Activated effector memory CD4-positive, alpha-beta T cell treated with Interleukin-2 at 50 U/mL for 16 hours (primary cell): ENCODE results near the gene ARVCF.

Experiments used
- DNase-seq: peaks from one replicate; pipeline ENCODE4 v3.0.0-alpha.2; 2020

The ARVCF gene

GRCh38 chr22:20014526-20015186 is 2.0 kb downstream of the ARVCF start:
- DNase-seq, result no peak

DNA sequence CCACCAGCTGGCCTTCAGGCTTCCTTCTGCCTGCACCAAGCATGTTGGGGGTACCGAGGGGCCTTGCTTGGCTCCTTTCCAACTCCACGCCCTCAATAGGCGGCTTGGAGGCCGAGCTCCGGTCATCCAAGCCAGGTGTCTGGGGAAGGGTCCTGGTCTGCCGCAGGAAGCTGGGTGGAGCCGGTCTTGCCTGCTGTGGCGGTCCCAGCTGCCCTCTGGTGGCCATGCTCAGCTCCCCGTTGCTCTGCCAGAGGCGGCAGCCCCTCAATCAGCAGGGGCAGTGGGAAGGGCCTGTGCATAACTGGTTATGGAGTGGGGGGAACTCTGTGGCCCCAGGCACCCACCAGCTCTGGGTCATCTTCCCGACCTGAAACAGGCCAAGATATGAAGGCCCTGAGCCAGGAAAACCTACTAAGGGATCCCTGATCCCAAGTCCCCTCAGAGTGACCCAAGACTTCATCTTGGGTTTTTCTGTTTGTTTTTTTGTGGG is 3.2 kb downstream of the ARVCF start:
- DNase-seq, result no peak

- no peak for DNase-seq
These were observed 3.8 kb downstream of the ARVCF start for GRCh38 chr22:20012741-20013331.

DNA sequence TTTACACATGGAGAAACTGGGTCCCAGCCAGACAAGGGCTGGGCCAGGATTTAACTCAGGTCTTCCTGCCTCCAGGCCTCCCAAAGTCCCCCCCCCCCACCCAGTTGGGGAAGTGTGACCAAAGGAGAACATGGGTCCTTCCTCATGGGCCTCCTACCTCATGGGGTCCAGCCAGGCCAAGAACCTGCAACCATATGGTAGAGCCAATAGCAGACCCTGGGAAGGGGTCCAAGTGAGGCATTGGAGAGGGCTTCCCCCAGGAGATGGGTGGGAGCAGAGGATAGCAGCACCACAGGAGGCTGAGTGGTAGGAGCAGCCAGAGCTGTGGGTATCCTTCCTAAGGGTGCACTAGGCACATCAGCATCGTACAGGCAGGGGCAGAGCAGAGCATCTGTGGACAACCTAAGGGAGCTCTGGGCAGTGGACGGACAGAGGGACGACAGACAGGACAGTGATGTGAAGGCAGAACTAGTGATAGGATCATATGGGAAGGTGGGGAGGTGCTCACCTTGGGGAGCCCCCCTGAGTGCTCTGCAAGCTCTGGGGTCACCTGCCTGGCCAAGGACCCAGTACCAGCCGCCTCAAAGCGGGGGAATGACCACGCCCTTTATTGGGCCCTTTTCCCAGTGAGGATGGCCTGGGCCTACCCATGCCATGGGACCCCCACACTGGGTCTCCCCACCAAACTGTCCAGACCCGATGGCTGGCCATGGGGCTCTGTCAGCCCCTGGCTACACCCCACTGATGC is 4.5 kb downstream of the ARVCF start:
- DNase-seq, result no peak

DNA sequence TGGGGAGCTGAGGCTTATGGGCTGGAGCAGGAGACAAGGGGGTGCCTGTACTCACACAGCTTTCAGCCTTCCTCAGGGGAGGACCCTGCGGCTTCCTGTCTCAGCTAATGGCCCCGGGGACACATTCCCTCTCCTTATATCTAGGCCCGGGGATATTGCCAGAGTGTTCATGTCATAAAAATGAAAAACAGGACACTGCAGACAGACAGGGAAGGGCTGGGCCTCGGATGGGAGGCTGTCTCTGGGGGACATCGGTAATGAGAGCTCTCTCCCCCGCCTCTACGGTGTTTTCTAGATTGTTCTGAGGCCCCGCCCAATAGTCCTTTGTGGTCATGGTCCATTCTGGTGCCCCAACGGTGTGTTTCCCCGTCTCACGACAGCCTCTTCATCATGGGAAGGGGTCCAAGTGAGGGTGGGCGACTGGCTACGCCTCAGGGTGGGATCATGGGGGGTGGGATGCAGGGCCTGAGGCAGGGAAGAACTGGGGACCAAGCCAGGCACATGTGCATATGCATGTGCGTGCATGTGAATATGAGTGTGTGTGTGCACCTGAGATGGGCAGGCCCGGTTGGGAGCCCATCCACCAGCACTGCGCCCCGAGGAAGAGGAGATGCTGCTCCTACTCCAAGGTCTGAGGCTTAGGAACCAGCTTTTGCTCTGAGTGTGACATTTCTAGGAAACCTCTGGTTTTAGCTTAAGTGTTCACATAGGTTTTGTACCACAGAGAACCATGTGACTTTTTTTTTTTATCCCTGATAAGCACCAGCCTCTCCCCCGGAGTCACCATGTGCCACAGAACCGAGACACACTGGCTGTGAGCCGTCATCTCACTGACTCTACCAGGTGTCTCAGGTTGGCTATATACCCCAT is 5.3 kb downstream of the ARVCF start:
- no peak for DNase-seq

- no peak for DNase-seq
These were observed 6.1 kb downstream of the ARVCF start for GRCh38 chr22:20010307-20011122.

DNA sequence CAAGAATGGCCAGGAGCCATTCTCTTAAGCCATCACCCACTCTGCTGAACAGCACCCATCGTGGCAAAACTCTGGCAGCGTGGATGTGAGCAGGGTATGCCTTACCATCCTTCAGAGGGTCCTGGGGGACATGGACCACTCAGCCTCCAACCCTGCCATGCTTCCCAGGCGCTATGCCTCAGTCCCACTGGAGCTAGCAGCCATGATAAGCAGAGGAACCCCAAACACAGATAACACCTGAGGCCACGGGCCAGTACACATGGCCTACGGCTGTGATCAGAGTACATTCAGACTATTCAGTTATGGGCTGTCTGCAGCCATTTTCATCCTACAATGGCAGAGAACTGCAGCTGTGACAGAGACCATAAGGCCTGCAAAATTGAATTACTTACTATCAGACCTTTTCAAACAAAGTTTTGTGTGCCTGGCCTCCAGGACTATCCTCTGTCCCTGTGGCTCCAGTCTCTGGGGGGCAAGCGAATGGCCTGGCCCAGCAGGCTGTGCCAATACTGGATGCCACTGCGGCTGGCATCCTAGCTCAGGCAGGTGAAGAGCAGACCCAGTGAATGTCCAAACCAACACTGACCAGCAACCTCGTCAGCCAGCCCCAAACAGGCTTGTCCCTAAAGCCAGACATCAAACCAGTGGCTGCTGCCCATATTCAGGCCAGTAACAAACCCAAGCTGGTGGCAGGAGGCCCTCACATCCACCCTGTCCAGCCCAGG is 6.9 kb downstream of the ARVCF start:
- no peak for DNase-seq

GRCh38 chr22:20009018-20009491 is 7.6 kb downstream of the ARVCF start:
- no peak for DNase-seq

DNA sequence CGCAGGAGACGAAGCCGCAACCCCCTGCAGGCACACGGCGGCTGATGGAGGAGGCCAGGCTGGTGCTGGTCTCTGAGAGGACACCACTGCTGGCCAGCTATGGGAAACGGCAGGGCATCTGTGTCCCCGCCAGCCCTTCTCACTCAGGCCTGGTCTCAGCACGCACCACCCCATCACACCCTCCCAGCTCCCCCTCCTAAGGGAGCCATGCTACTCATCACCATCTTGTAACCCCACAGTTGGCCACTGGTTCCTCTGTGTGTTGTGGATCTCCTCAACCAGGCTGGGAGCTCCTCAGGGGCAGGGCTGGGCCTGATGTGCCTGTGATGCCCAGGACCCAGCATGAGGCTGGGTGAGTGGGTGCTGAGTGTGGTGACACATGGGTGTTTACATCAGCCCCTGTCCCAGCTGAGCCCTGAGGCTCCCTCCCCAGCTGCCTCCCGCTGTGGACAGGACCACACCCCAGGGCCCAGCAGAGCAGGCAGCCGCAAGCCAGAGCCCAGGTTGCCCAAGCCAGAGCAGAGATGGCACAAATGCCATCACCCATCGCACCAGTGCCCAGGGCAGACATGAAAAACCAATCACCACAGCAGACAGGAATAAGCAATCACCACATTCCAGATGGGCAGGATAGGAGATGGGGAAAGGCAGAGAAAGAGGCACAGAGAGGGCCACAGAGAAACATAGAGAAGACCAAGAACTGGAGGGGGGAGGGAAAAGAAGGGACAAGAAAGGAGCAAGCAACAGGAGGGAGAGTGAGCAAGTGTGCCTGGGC is 8.2 kb downstream of the ARVCF start:
- no peak for DNase-seq

DNA sequence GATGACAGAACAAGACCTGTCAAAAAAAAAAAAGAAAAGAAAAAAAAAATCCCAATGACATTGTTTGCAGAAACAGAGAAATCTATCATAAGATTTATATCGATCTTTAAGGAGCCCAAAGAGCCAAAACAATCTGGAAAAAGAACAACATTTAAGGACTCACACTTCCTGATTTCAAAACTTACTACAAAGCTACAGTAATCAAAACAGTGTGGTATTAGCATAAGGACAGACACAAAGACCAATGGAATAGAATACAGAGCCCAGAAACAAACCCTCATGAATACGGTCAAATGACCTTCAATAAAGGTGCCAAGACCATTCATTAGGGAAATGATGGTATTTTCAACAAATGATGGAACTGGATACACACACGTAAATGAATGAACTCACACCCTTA is 12.2 kb downstream of the ARVCF start:
- no peak for DNase-seq

DNA sequence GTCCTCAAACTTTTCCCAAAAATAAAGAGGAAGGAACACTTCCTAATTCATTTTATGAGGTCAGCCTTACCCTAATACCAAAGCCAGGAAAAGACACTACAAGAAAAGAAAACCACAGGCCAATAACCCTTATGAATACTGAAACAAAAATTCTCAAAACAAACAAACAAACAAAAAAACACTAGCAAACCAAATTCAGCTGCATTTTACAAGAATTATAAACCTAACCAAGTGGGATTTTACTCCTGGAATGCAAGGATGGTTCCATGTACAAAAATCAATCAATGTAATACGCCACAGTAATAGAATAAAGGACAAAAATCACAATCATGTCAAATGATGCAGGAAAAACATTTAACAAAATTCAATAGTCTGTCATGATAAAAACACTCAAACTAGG is 13.3 kb downstream of the ARVCF start:
- no peak for DNase-seq

DNA sequence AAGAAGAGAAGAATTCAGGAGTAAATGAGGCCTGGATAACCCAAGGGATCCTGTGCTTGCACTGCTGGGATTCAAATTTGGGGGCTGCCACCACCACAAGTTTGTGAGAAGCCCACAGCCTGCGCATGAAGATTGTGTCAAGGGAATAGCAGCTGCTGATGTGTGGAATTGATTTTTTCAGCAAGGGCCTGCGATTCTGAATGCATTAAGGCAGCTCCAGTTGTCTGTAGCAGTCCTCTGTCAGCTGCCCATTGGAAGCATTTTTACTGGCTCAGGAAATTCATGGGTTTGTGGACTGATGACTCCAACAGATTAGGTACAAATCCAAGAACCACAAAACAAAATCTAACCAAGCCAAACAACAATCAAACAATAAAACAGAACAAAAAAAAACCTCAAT is 14.0 kb downstream of the ARVCF start:
- no peak for DNase-seq

DNA sequence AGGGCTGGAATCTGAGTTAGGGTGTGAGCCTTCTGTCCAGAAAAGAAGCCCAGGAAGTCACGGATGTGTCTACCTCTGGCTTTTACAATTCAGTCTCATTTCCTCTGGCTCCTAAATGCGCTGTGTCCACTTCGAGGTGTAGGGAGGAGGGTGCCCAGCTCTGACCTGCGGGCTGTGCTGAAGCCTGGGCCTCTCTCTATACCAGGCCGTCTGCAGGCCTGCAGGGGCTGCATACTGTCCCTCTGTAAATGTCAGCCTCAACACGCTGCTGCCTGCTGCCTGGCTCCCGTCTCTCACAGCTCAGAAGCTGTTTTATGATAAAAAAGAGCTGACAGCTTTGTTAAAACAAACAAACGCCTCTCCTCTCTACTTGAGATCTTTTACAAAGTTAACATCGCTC is 14.5 kb downstream of the ARVCF start:
- DNase-seq, result no peak

GRCh38 chr22:20001082-20001638 is 15.5 kb downstream of the ARVCF start:
- no peak for DNase-seq

DNA sequence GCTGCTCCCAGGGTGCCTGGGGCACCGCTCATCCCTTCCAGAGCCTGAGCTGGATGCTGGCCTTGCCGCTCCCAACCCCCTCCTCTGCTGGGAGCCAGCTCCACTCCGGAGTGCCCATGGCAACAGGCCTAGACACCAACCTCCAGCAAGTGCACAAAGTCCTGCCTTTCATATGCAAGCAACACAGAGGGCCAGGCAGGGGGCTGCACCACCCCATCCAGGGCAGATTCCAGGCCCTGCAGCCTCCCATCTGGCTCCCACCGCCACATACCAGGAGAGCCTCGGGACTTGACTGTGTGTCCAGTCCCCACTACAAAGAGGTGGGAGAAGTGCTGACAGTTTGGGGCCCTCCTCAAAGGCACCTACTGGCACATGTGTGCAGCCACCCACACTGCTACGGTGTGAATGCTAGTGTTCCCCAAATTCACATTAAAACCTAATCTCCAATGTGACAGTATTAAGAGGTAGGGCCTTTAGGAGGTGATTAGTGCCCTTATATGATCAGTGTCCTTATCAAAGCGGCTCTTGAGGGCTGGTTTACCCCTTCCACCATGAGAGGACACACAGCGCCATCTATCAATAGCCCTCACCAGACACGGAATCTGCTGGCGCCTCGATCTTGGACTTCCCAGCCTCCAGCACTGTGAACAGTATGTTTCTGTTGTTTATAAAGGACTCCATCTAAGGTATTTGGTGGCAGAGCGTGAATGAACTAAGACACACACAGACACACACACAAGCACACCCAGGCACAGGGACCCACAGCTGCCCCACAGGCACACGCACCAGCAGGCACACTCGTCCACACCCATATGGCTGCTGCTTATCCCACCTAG is 16.2 kb downstream of the ARVCF start:
- no peak for DNase-seq

DNA sequence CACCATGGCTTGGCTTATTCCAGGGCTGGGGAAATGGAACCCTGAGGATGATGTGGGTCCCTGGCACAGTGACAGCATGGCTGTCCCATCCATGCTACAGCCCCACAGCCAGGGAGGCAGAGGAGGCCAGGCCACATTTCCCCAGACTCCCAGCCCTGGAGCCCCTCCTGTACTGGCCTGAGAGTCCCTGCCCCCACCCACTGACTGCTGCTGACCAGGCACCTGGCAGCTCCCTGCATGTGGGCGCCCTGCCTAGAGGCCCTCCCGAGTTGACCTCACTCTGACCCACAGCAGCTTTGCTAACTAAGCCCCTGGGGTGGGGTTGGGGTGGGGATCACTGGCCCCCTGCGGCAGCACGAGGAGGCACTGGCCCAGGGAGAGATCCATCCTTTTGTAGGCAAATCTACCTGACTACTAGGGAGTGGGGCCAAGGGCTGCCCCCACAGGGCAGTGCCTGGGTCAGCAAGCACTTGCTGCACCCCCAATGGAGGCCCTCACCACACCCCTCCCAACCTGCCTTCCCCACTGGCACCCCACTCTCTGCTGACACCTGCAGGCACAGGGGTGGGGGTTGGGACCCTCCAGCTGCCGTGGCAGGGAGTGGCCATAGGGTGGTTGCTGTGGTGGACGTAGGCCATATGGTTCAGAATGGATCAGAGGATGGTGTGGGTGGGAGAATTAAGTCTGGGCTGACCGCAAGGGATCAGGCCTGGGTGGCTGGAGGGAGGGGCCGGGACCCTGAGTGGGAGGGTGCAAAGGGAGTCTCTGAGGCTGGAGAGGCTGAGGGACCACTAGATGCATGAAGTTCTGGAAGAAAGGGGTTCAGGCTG is 17.4 kb downstream of the ARVCF start:
- no peak for DNase-seq

DNA sequence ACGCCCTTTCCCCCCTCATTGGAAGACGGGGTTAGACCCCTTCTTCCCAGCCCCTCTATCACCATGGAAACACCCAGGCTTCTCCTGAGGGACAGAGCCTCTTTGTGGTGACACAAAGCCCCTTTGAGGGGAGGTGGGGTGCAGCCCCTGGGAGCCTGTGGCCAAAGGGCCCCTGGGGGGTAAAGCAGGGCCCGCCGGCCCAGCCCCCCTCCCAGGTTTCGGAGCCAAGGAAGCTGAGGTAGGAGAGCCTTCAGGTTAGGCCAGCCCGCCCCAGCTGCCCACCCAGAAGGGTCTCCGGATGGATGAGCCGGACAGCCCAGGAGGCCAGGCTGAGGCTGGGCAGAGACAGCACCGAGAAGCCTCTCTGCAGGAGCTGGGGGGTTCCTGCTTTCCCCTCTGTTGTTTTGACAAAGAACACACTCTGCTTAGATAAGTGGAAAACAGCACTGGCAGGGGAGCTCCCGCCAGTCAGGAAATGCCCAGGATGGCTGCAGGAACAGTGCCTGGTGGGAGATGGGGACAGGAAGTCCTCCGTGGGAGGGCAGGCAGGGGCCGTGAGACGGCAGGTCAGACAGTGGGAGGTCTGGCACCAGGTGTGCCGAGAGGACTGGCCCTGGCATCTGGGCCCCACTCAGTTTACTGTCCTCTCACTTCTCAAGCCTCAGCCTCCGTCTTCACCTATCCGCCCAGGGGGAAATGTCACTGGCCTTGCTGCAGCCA is 18.2 kb downstream of the ARVCF start:
- no peak for DNase-seq
